ENCODE measurements around the gene RNF148. TPM values are rescaled to one million over a fixed set of nuclear protein-coding genes. Genes with fewer than 3 reads are reported as not detected.

Gene RNF148
- polyA plus RNA-seq, 1 experiment, result not detected

DNA sequence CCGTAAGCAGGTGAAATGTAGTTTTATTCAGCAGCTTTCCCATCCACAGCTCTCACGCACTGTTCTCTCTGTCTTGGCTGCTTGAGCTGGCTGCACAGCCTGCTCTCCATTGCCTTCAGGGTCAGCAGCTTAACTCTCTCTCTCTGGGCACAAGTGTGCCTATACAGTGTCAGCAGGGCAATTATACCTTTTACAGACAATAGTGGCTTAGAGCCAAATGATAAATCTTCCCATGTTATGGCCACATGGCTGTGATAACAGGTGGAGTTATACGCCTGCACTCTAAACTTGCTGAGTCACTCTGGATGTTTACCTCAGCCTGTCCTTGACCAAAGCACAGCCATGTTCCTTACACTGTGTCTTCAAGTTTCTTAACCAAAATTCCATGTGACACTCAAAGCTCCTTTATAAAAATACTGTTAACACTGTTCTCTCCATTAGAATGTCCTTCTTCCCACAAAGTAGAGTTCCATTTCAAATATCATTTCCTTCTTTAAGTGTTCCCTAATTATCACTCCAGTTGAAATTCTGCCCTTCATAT is 9.9 kb downstream of the RNF148 start:
- Histone ChIP-seq H3K4me3 (ENCODE audit: low read depth, low read length) (no peak overlapping the region), H3K36me3 (ENCODE audit: control insufficient read depth, insufficient read depth, low read length) (no peaks in the 10 kb centered on the region), H3K27me3 (ENCODE audit: control insufficient read depth, insufficient read depth, low read length) (no peaks in the 10 kb centered on the region)
- DNase-seq (ENCODE audit: low read depth), result no peak
- CTCF ChIA-PET, result no interaction called here
- TF ChIP-seq, protein P1, sequence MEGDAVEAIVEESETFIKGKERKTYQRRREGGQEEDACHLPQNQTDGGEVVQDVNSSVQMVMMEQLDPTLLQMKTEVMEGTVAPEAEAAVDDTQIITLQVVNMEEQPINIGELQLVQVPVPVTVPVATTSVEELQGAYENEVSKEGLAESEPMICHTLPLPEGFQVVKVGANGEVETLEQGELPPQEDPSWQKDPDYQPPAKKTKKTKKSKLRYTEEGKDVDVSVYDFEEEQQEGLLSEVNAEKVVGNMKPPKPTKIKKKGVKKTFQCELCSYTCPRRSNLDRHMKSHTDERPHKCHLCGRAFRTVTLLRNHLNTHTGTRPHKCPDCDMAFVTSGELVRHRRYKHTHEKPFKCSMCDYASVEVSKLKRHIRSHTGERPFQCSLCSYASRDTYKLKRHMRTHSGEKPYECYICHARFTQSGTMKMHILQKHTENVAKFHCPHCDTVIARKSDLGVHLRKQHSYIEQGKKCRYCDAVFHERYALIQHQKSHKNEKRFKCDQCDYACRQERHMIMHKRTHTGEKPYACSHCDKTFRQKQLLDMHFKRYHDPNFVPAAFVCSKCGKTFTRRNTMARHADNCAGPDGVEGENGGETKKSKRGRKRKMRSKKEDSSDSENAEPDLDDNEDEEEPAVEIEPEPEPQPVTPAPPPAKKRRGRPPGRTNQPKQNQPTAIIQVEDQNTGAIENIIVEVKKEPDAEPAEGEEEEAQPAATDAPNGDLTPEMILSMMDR (IDR thresholded peaks at IDR 0.05; ENCODE audit: insufficient read depth, low read depth, low read length), result no peak
- POLR2A ChIA-PET, result no interaction called here

DNA sequence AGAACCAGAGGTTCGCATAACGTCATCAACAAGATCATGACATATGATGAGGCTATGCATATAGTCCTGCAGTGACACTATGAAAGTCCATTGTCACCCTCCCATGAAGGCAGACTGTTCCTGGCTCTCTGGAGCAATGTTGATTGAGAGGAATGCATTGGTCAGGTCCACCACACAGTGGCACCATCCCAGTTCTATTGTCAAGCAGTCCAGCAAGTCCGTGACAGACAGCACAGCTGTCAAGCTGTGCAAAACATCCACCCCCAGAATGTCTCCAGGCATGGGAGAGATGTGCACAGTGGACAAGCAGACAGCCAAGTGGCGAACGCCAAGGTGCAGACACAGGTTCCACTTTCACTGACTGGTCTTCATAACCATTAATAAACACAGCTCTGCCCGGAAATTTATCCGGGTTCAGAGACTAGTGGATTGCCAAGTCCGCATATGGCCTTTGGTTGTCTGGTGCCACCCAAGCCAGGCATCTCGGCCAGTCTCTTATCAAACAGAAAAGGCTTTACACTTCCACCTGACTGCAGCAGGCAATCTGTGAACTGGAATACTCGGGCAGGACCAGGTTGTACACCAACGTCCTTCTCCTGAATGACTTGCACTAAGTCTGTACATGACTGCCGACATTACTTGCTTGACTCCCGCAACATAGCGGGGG is 11.0 kb downstream of the RNF148 start:
- Histone ChIP-seq H3K4me3 (ENCODE audit: low read depth, low read length) (no peak overlapping the region), H3K27me3 (ENCODE audit: control insufficient read depth, insufficient read depth, low read length) (no peaks in the 10 kb centered on the region), H3K36me3 (ENCODE audit: control insufficient read depth, insufficient read depth, low read length) (no peaks in the 10 kb centered on the region)
- ChIA-PET POLR2A (no interaction called here), CTCF (no interaction called here)
- DNase-seq (ENCODE audit: low read depth), result no peak
- TF ChIP-seq, protein P1 (IDR thresholded peaks at IDR 0.05; ENCODE audit: insufficient read depth, low read depth, low read length), result no peak

DNA sequence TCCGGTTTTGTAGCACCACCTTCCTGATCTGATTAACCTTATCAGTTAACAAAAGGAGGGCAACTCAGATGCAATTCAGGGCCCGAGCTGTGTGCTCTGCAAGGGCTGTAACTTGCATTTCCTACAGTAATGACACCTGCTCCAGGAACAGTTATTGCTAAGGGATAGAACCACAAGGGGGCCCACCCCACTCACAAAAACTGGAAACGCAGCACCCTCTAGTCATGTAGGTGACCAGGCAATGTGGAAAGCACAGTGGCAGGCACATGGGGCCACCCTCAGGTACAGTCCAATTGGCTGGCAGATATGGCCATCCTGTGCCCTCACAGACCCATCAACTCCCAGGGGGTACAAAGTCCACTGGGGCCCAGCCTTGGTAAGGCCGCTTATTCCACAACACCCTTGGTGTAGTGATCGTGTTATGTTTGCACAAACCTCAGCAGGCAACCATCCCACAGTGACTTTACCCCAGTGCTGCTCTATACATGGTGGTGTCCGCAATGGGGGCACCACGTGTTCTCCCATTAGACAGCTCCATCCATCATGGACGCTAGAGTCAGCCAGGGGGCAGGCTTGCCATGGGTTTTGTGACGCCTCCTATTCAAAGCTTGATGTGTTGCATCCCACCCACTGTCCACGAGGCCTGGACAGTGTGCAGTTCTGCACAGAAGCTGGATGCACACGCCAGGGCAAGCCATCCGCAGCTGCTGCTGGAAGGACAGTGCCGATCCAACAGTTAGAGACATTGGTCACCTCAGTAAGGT is 13.2 kb downstream of the RNF148 start:
- Histone ChIP-seq H3K4me3 (ENCODE audit: low read depth, low read length) (no peak overlapping the region), H3K27me3 (ENCODE audit: control insufficient read depth, insufficient read depth, low read length) (no peaks in the 10 kb centered on the region), H3K36me3 (ENCODE audit: control insufficient read depth, insufficient read depth, low read length) (no peaks in the 10 kb centered on the region)
- DNase-seq (ENCODE audit: low read depth), result no peak
- ChIA-PET POLR2A (no interaction called here), CTCF (no interaction called here)
- TF ChIP-seq, protein P1 (IDR thresholded peaks at IDR 0.05; ENCODE audit: insufficient read depth, low read depth, low read length), result no peak

DNA sequence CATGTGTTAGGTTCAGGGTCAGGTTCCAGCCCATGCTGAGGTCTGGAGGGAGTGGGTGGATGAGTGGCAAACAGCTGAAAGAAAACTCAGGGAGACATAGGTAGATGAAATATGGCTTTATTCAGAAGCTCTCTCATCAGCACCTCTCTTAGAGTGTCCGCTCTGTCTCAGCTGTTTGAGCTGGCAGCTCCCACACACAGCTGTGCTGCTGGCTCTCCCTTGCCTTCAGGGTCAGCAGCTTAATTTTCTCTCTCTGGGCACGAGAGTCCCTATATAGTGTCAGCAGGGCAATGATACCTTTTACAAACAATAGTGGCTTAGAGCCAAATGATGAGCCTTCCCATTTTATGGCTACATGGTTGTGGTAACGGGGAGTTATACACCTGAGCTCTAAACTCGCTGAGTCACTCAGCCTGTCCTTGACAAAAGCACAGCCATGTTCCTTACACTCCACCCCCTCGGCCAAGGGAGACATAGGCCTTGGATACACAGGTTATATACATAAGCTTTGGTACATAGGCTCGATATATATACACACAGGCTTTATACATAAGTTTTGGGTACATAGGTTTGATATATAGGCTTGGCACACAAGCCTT is 14.2 kb downstream of the RNF148 start:
- no peak for DNase-seq (ENCODE audit: low read depth)
- no peaks in the 10 kb centered on the region for H3K36me3 ChIP-seq (ENCODE audit: control insufficient read depth, insufficient read depth, low read length)
- ChIA-PET CTCF (no interaction called here), POLR2A (no interaction called here)
- TF ChIP-seq, protein P1 (IDR thresholded peaks at IDR 0.05; ENCODE audit: insufficient read depth, low read depth, low read length), result no peak
- no peak overlapping the region for H3K4me3 ChIP-seq (ENCODE audit: low read depth, low read length)
- no peaks in the 10 kb centered on the region for H3K27me3 ChIP-seq (ENCODE audit: control insufficient read depth, insufficient read depth, low read length)

DNA sequence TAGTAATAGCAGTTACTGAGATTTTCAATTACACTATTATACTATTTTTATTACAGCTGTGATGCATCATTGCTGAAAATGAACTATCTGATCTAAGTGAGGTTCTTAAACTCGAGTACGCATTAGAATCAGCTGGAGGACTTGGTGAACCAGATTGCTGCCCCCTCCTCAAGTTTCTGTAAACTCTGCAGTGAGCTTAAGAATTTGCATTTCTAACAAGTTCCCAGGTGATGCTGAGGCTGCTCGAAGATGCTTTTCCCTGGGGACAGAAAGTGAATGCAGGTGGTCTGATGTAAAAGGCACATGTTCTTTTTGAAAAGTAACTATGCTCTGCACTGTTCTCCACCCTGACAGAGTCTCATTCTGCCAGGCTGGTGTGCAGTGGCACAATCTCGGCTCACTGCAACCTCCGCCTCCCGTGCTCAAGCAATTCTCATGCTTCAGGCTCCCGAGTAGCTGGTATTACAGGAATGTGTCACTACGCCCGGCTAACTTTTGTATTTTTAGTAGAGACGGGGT is 16.3 kb downstream of the RNF148 start:
- no peaks in the 10 kb centered on the region for H3K27me3 ChIP-seq (ENCODE audit: control insufficient read depth, insufficient read depth, low read length)
- POLR2A ChIA-PET, result no interaction called here
- TF ChIP-seq, protein P1 (IDR thresholded peaks at IDR 0.05; ENCODE audit: insufficient read depth, low read depth, low read length), result no peak
- CTCF ChIA-PET, result no interaction called here
- no peak overlapping the region for H3K4me3 ChIP-seq (ENCODE audit: low read depth, low read length)
- no peaks in the 10 kb centered on the region for H3K36me3 ChIP-seq (ENCODE audit: control insufficient read depth, insufficient read depth, low read length)
- DNase-seq (ENCODE audit: low read depth), result no peak
